Mucosa of rectum (tissue), 2 donors: ENCODE data around the gene GPD1L.
"Not testable (repeated sequence)": the region's sequence is repeated elsewhere in the genome, so short reads cannot be mapped to it uniquely, and the experiment has no call there.

Experiments
- H3K27ac ChIP-seq, 2 donors: one replicate each; pipeline ENCODE4 v1.7.0; 2013; ENCODE audit warnings: inconsistent platforms in 2 of 2, low read depth in 2 of 2, low read length in 2 of 2
- H3K27me3 ChIP-seq, 2 donors: one replicate each; pipeline ENCODE4 v1.7.0; 2013; ENCODE audit warnings: low read length in 2 of 2; ENCODE audit not compliant: control insufficient read depth in 2 of 2, insufficient read depth in 2 of 2
- H3K36me3 ChIP-seq, 2 donors: one replicate each; pipeline ENCODE4 v1.7.0; 2013; ENCODE audit warnings: low read length in 2 of 2; ENCODE audit not compliant: control insufficient read depth in 2 of 2, insufficient read depth in 2 of 2
- H3K4me1 ChIP-seq, 2 donors: one replicate each; pipeline ENCODE4 v1.7.0; 2013; ENCODE audit warnings: low read length in 2 of 2, mild to moderate bottlenecking in 1 of 2; ENCODE audit not compliant: control insufficient read depth in 2 of 2, insufficient read depth in 2 of 2
- H3K4me3 ChIP-seq, 2 donors: one replicate each; pipeline ENCODE4 v1.7.0; 2013; ENCODE audit warnings: low read length in 2 of 2
- H3K9ac ChIP-seq, 2 donors: one replicate each; pipeline ENCODE4 v1.7.0; 2013; ENCODE audit warnings: low read length in 2 of 2, low read depth in 1 of 2, mild to moderate bottlenecking in 1 of 2
- H3K9me3 ChIP-seq, 2 donors: one replicate each; pipeline ENCODE4 v1.7.0; 2013; ENCODE audit warnings: low read length in 2 of 2; ENCODE audit not compliant: control insufficient read depth in 2 of 2
- donor health status: healthy.
- donor health status: Normal muscosa, but diverticular disease.

Gene GPD1L

GRCh38 chr3:32114546-32115386, 8.3 kb downstream of the GPD1L start:
- not testable (repeated sequence) for H3K4me3 ChIP-seq, H3K27ac ChIP-seq, H3K27me3 ChIP-seq, H3K9me3 ChIP-seq, H3K9ac ChIP-seq, H3K4me1 ChIP-seq, H3K36me3 ChIP-seq

- H3K36me3 ChIP-seq, result no peaks in the 10 kb centered on the region
- no peaks in the 10 kb centered on the region for H3K9me3 ChIP-seq
- H3K4me1 ChIP-seq, result peaks cover 10 to 16% of the 10 kb centered on the region in 2 donors
- no peak overlapping the region for H3K4me3 ChIP-seq
- H3K27ac ChIP-seq, result no peak overlapping the region
- H3K27me3 ChIP-seq, result no peaks in the 10 kb centered on the region
- H3K9ac ChIP-seq, result no peak overlapping the region
These were observed 10.9 kb downstream of the GPD1L start for GRCh38 chr3:32117320-32117719.

- Histone ChIP-seq H3K27ac (no peak overlapping the region), H3K36me3 (no peaks in the 10 kb centered on the region), H3K27me3 (no peaks in the 10 kb centered on the region), H3K4me1 (peaks cover 10 to 16% of the 10 kb centered on the region in 2 donors), H3K9ac (no peak overlapping the region), H3K9me3 (no peaks in the 10 kb centered on the region), H3K4me3 (no peak overlapping the region)
These were observed 11.8 kb downstream of the GPD1L start for GRCh38 chr3:32118215-32118614.

GRCh38 chr3:32120471-32120870, 14.1 kb downstream of the GPD1L start:
- H3K4me3 ChIP-seq, result peak overlapping the region in 1 of 2 donors; percentile 52

GRCh38 chr3:32121137-32121536, 14.7 kb downstream of the GPD1L start:
- H3K27ac ChIP-seq, result peak overlapping the region; percentile 78 to 81
- peak overlapping the region in 1 of 2 donors; percentile 52 for H3K4me3 ChIP-seq
- peak overlapping the region in 1 of 2 donors; percentile 34 for H3K9ac ChIP-seq
- peaks cover 0 to 2% of the 10 kb centered on the region in 2 donors for H3K36me3 ChIP-seq
- no peaks in the 10 kb centered on the region for H3K9me3 ChIP-seq
- H3K27me3 ChIP-seq, result no peaks in the 10 kb centered on the region
- H3K4me1 ChIP-seq, result peaks cover 10 to 16% of the 10 kb centered on the region in 2 donors

More at GRCh38 chr3:32120471-32120870, 14.1 kb downstream of the GPD1L start:
- H3K27me3 ChIP-seq, result no peaks in the 10 kb centered on the region
- H3K9ac ChIP-seq, result no peak overlapping the region
- H3K36me3 ChIP-seq, result peaks cover 0 to 2% of the 10 kb centered on the region in 2 donors
- H3K4me1 ChIP-seq, result peaks cover 10 to 16% of the 10 kb centered on the region in 2 donors
- no peaks in the 10 kb centered on the region for H3K9me3 ChIP-seq
- H3K27ac ChIP-seq, result peak overlapping the region; percentile 78 to 81

GRCh38 chr3:32123620-32124019, 17.2 kb downstream of the GPD1L start:
- Histone ChIP-seq H3K36me3 (peaks cover 2% of the 10 kb centered on the region in 2 donors), H3K27ac (no peak overlapping the region), H3K9ac (no peak overlapping the region), H3K27me3 (no peaks in the 10 kb centered on the region), H3K4me1 (peaks cover 5 to 14% of the 10 kb centered on the region in 2 donors), H3K9me3 (no peaks in the 10 kb centered on the region), H3K4me3 (no peak overlapping the region)

- Histone ChIP-seq H3K27ac (no peak overlapping the region), H3K4me3 (no peak overlapping the region), H3K4me1 (peaks cover 5 to 12% of the 10 kb centered on the region in 2 donors), H3K9me3 (no peaks in the 10 kb centered on the region), H3K9ac (no peak overlapping the region), H3K36me3 (peaks cover 2 to 11% of the 10 kb centered on the region in 2 donors), H3K27me3 (no peaks in the 10 kb centered on the region)
These were observed 18.6 kb downstream of the GPD1L start for GRCh38 chr3:32125012-32125411.

GRCh38 chr3:32126305-32127015, 20.0 kb downstream of the GPD1L start:
- Histone ChIP-seq H3K36me3 (peaks cover 10 to 15% of the 10 kb centered on the region in 2 donors), H3K9me3 (no peaks in the 10 kb centered on the region), H3K9ac (no peak overlapping the region), H3K27me3 (no peaks in the 10 kb centered on the region), H3K4me3 (no peak overlapping the region), H3K4me1 (no peaks in the 10 kb centered on the region), H3K27ac (no peak overlapping the region)

- H3K4me1 ChIP-seq, result no peaks in the 10 kb centered on the region
- no peaks in the 10 kb centered on the region for H3K27me3 ChIP-seq
- no peak overlapping the region for H3K9ac ChIP-seq
- H3K4me3 ChIP-seq, result no peak overlapping the region
- no peak overlapping the region for H3K27ac ChIP-seq
- no peaks in the 10 kb centered on the region for H3K9me3 ChIP-seq
- H3K36me3 ChIP-seq, result peaks cover 13 to 15% of the 10 kb centered on the region in 2 donors
These were observed 20.9 kb downstream of the GPD1L start for GRCh38 chr3:32127219-32127826.

- Histone ChIP-seq H3K9me3 (no peaks in the 10 kb centered on the region), H3K4me3 (no peak overlapping the region), H3K27ac (no peak overlapping the region), H3K27me3 (no peaks in the 10 kb centered on the region), H3K9ac (no peak overlapping the region), H3K36me3 (peaks cover 19 to 23% of the 10 kb centered on the region in 2 donors), H3K4me1 (no peaks in the 10 kb centered on the region)
These were observed 22.5 kb downstream of the GPD1L start for GRCh38 chr3:32128936-32129335.
